Measurements from ENCODE around the gene TTC17. TPM values are rescaled to one million over a fixed set of nuclear protein-coding genes. Genes with fewer than 3 reads are reported as not detected.
A peak's percentile ranks its signal among the peaks of the same experiment; 100 is the strongest.

Gene TTC17
- total and polyA plus RNA-seq, 9 of the 15 experiments (the other 6 are each of a cell fraction or from before 2014, with no cell fraction given), result 19.7 to 99.1 (median 53.3) TPM

GRCh38 chr11:43542750-43543712 is 184.3 kb downstream of the TTC17 start:
- Histone ChIP-seq H3K4me2 (ENCODE audit: insufficient read depth, low read length) (no peak overlapping the region), H3K27ac (ENCODE audit: extremely low read depth, low read depth, low read length) (no peak overlapping the region), H3K4me1 (replicated peaks in 1 of 2; ENCODE audit: control insufficient read depth in 2 of 2, insufficient read depth in 2 of 2, low read length in 2 of 2) (peaks cover under 1 to 12% of the 10 kb centered on the region in 2 experiments; a peak in 3 of 5 replicates), H3K9ac (ENCODE audit: insufficient read depth in 1 of 2, low read depth in 2 of 2, low read length in 2 of 2) (no peak overlapping the region), H3K27me3 (ENCODE audit: control insufficient read depth in 2 of 2, insufficient read depth in 2 of 2, low read length in 2 of 2) (peaks cover 2 to 22% of the 10 kb centered on the region in 2 experiments; a peak in 3 of 5 replicates), H2AFZ (ENCODE audit: low read depth, low read length) (no peak overlapping the region), H3K79me2 (ENCODE audit: control insufficient read depth, insufficient read depth, low read length) (no peaks in the 10 kb centered on the region), H4K20me1 (replicated peaks; ENCODE audit: control insufficient read depth, insufficient read depth, low read length) (no peaks in the 10 kb centered on the region), H3K9me3 (replicated peaks; ENCODE audit: control insufficient read depth, insufficient read depth, low read depth, low read length) (no peaks in the 10 kb centered on the region), H3K36me3 (ENCODE audit: control insufficient read depth, insufficient read depth, low read length) (no peaks in the 10 kb centered on the region), H3K9me1 (ENCODE audit: control insufficient read depth, insufficient read depth, low read length) (no peaks in the 10 kb centered on the region), H3K4me3 (no peak overlapping the region)
- 2% methylated on average over 7 of the region's 7 CpGs for WGBS (ENCODE audit: insufficient coverage, low coverage, missing lambda C conversion rate)
- ChIA-PET CTCF (ENCODE audit: low intra/inter-chr PET ratio) (no interaction called here), POLR2A (no interaction called here)
- intact Hi-C loops (cut with micrococcal nuclease), result no loop called here
- ATAC-seq (no peak), DNase-seq (ENCODE audit: extremely low read depth in 1 of 4, low spot score in 3 of 4) (no peak), FAIRE-seq (no peak)
- no peak for TF ChIP-seq CHCHD3 (CRISPR knock-in tag; IDR thresholded peaks at IDR 0.05)
- TF ChIP-seq CBFA2T3 (IDR thresholded peaks at IDR 0.05), result peak; percentile 5; the same call in 1 of the 2 replicates
- TF ChIP-seq ZNF316 (IDR thresholded peaks at IDR 0.05), result no peak
- TF ChIP-seq KDM1A (IDR thresholded peaks at IDR 0.05), result no peak
- no peak for TF ChIP-seq ZNF75A (CRISPR knock-in tag; IDR thresholded peaks at IDR 0.05)
- no peak for TF ChIP-seq FOXA1 (IDR thresholded peaks at IDR 0.05; ENCODE audit: borderline replicate concordance)
- no peak for TF ChIP-seq NFXL1 (CRISPR knock-in tag; IDR thresholded peaks at IDR 0.05)
- in situ Hi-C loops (cut with MboI), result no loop called here
- no TSS peak for BruUV-seq (replicated peaks)

Small RNA genes lying within 50 kb of the gene (small RNA-seq; reads per million reads assigned to genes)
- gene RF00019 (not detected), gene RN7SKP287 (not detected)

Other genes with a start within 250 kb of the TTC17 start
- 90.8 and 113 TPM in 2 replicates for gene API5, start 46.9 kb upstream of the TTC17 start, total RNA-seq (2014; rRNA removed)
- gene API5, start 46.9 kb upstream of the TTC17 start, total RNA-seq (2014; rRNA removed; fragmentation: Illumina TruSeq; extraction: Trizol), result 110 and 126 TPM in 2 replicates
- 110 and 123 TPM in 2 replicates for gene API5, start 46.9 kb upstream of the TTC17 start, total RNA-seq (2015; rRNA removed; fragmentation: Illumina TruSeq; extraction: Trizol)
- 133 and 136 TPM in 2 replicates for gene API5, start 46.9 kb upstream of the TTC17 start, total RNA-seq (2021)
- 86.1 and 132 TPM in 2 replicates for gene API5, start 46.9 kb upstream of the TTC17 start, polyA plus RNA-seq (2011; rRNA removed)
- gene API5, start 46.9 kb upstream of the TTC17 start, polyA plus RNA-seq (2014; fragmentation: Illumina TruSeq; extraction: Trizol), result 124 and 146 TPM in 2 replicates
- 100 to 1,000 TPM in 1 of 2 experiments, 10 to 100 TPM in 1; 59.8 to 111 TPM for gene API5, start 46.9 kb upstream of the TTC17 start, polyA plus RNA-seq (2014; fragmentation: Nextera tagmentation; extraction: Ambion mirVana)
- gene API5, start 46.9 kb upstream of the TTC17 start, polyA plus RNA-seq (2014; rRNA removed), result 127 and 128 TPM in 2 replicates

Data from K562 (cell line).